GM12878 (cell line): Measurements from ENCODE around the gene DCAF17. TPM values are rescaled to one million over a fixed set of nuclear protein-coding genes. Genes with fewer than 3 reads are reported as not detected.

Source experiments
- ATAC-seq: fragments of 200-7000 bp; cut with Tn5 transposase; 3 replicates; pipeline ENCODE4 v1.9.1; 2020; ENCODE audit warnings: mild to moderate bottlenecking, moderate library complexity
- BruUV-seq: library from RNA; stranded (reverse); fragments of 400-500 nt; replicated peaks from 2 replicates; lab custom pipeline; 2021; lab: Mats Ljungman, UMichigan
- CTCF ChIA-PET: fragments of 300-600 bp; sonication (Branson Sonifier 250); formaldehyde crosslinking; extraction: SDS; loops from one replicate; lab custom pipeline; 2021; ENCODE audit warnings: inconsistent platforms; lab: Yijun Ruan, JAX
- POLR2A ChIA-PET: fragments of 350-600 bp; formaldehyde crosslinking; extraction: SDS; loops from one replicate; lab custom pipeline; 2021; ENCODE audit warnings: inconsistent platforms; lab: Charles Lee
- RAD21 ChIA-PET: fragments of 300-600 bp; sonication (Branson Sonifier 250); formaldehyde crosslinking; loops from one replicate; lab custom pipeline; 2023; ENCODE audit warnings: antibody characterized with exemption; ENCODE audit not compliant: unreplicated experiment; lab: Charles Lee
- SMC1A ChIA-PET: fragments of 300-600 bp; sonication (Branson Sonifier 250); formaldehyde crosslinking; loops from one replicate; lab custom pipeline; 2023; ENCODE audit not compliant: unreplicated experiment, uncharacterized antibody; lab: Charles Lee
- DNase-seq: peaks from one replicate; pipeline ENCODE4 v3.0.0-alpha.2; 2011; ENCODE audit warnings: low read depth, low spot score
- FAIRE-seq: peaks from 3 replicates; lab custom pipeline; 2011; peaks lifted over from hg19 to GRCh38; lab: Jason Lieb, UNC
- H2AFZ ChIP-seq: 2 replicates; pipeline ENCODE4 v1.6.0; 2011; ENCODE audit warnings: low read depth, low read length, control low read depth; ENCODE audit not compliant: control insufficient read depth
- H3K27ac ChIP-seq: 2 replicates; pipeline ENCODE4 v1.5.1; 2011; ENCODE audit warnings: control low read depth; ENCODE audit not compliant: control insufficient read depth, insufficient read depth
- H3K27me3 ChIP-seq, 2 experiments: replicated peaks in 1 of 2; 2 replicates each; pipeline versions ENCODE4 v1.6.0 to v1.6.1; 2011; ENCODE audit warnings: low read length in 1 of 2; ENCODE audit not compliant: control insufficient read depth in 2 of 2, insufficient read depth in 2 of 2
- H3K36me3 ChIP-seq, 2 experiments: 2 replicates each; pipeline ENCODE4 v1.5.1; 2011; ENCODE audit warnings: low read length in 1 of 2; ENCODE audit not compliant: control insufficient read depth in 2 of 2, insufficient read depth in 2 of 2
- H3K4me1 ChIP-seq: 2 replicates; pipeline ENCODE4 v1.6.1; 2011; ENCODE audit warnings: mild to moderate bottlenecking, low read length, moderate library complexity, mixed read lengths; ENCODE audit not compliant: control insufficient read depth, insufficient read depth
- H3K4me2 ChIP-seq: 2 replicates; pipeline ENCODE4 v1.6.0; 2011; ENCODE audit warnings: control low read depth; ENCODE audit not compliant: control insufficient read depth, insufficient read depth
- H3K4me3 ChIP-seq: fragments of 200-600 bp; sonication (generic); 2 replicates; pipeline ENCODE4 v1.5.1; 2016
- H3K79me2 ChIP-seq: 2 replicates; pipeline ENCODE4 v1.6.0; 2011; ENCODE audit warnings: low read length; ENCODE audit not compliant: control insufficient read depth, insufficient read depth
- H3K9ac ChIP-seq: 2 replicates; pipeline ENCODE4 v1.8.0; 2011; ENCODE audit warnings: low read length, control low read depth, mixed read lengths; ENCODE audit not compliant: control insufficient read depth, insufficient read depth
- H3K9me3 ChIP-seq: replicated peaks from 3 replicates; pipeline ENCODE4 v1.5.1; 2011; ENCODE audit warnings: mild to moderate bottlenecking, low read length; ENCODE audit not compliant: control insufficient read depth, insufficient read depth
- H4K20me1 ChIP-seq: 2 replicates; pipeline ENCODE4 v1.6.0; 2011; ENCODE audit not compliant: control insufficient read depth, insufficient read depth
- ATF7 ChIP-seq: fragments of 450-650 bp; IDR thresholded peaks from 2 replicates; pipeline ENCODE4 v1.6.1; 2016; ENCODE audit warnings: low read depth, mild to moderate bottlenecking
- BHLHE40 ChIP-seq, 2 experiments: fragments of 450-650 bp in 1 of 2; IDR thresholded peaks; 2 replicates each; pipeline ENCODE4 v1.6.1; 2011 to 2017; ENCODE audit warnings: low read depth in 2 of 2, borderline replicate concordance in 1 of 2, improper control_type of control experiment in 1 of 2, low read length in 1 of 2, mild to moderate bottlenecking in 1 of 2
- BRCA1 ChIP-seq: IDR thresholded peaks from 2 replicates; pipeline ENCODE4 v1.6.1; 2011; ENCODE audit warnings: low read depth, low read length, improper control_type of control experiment
- EED ChIP-seq: sonication (generic); IDR thresholded peaks from 2 replicates; pipeline ENCODE4 v1.6.1; 2016; ENCODE audit warnings: antibody characterized with exemption, low read depth
- EGR1 ChIP-seq, 2 experiments: IDR thresholded peaks; 1 replicate in 1 of 2; 2 replicates in 1 of 2; pipeline ENCODE4 v1.6.1; 2011 to 2012; ENCODE audit warnings: low read depth in 2 of 2, low read length in 2 of 2, borderline replicate concordance in 1 of 2, mild to moderate bottlenecking in 1 of 2, moderate library complexity in 1 of 2
- HDGF ChIP-seq: fragments of 450-650 bp; IDR thresholded peaks from 2 replicates; pipeline ENCODE4 v1.6.1; 2016; ENCODE audit warnings: antibody characterized with exemption
- MEF2B ChIP-seq: fragments of 450-650 bp; IDR thresholded peaks from 2 replicates; pipeline ENCODE4 v1.6.1; 2018; ENCODE audit warnings: mild to moderate bottlenecking, moderate library complexity; ENCODE audit not compliant: partially characterized antibody, poor library complexity, severe bottlenecking
- NFYA ChIP-seq: IDR thresholded peaks from 2 replicates; pipeline ENCODE4 v1.6.1; 2011; ENCODE audit warnings: low read depth, mild to moderate bottlenecking, low read length, improper control_type of control experiment, borderline replicate concordance
- POLR2AphosphoS5 ChIP-seq: IDR thresholded peaks from 2 replicates; pipeline ENCODE4 v1.6.1; 2011; ENCODE audit warnings: mild to moderate bottlenecking, low read length, inconsistent platforms
- WGBS: methylation state at CpG from one replicate; pipeline ENCODE4 v1.1.6; 2016; ENCODE audit warnings: low lambda C conversion rate; ENCODE audit not compliant: insufficient replicate concordance, insufficient coverage; ENCODE audit errors: missing lambda C conversion rate; 5-methylcytosine and 5-hydroxymethylcytosine counted together
- in situ Hi-C: fragments of 300-500 bp; cut with MboI; formaldehyde crosslinking; loops from 9 replicates; pipeline ENCODE4 v1.14.3; 2018; ENCODE audit warnings: mixed read lengths
- intact Hi-C: fragments of 100-400 bp; cut with micrococcal nuclease; formaldehyde crosslinking; loops from one replicate; pipeline ENCODE4 v1.14.2; 2022; ENCODE audit not compliant: unreplicated experiment
- polyA plus RNA-seq, 11 experiments: library from polyadenylated mRNA; depleted of rRNA in 4 of 11; unstranded in 6 of 11; stranded (reverse) in 5 of 11; fragments of >200 nt; fragmentation: Nextera tagmentation in 4 of 11; fragmentation: Illumina TruSeq in 1 of 11; extraction: Ambion mirVana in 4 of 11; extraction: Trizol in 1 of 11; gene quantifications; 1 replicate in 1 of 11; 2 replicates in 10 of 11; pipeline versions ENCODE4 v1.2.1 to v1.2.3, GENCODE V29; 2011 to 2016; ENCODE audit warnings: inconsistent platforms in 2 of 11, missing spikeins in 2 of 11, low read depth in 1 of 11
- total RNA-seq, 4 experiments: library from RNA; depleted of rRNA in 3 of 4; stranded (reverse); fragments of >200 nt in 3 of 4; fragmentation: Illumina TruSeq in 1 of 4; extraction: Trizol in 1 of 4; gene quantifications; 2 replicates each; pipeline versions ENCODE4 v1.2.1 to v1.2.3, GENCODE V29; 2013 to 2021
- TF ChIP-seq, protein P1 (sequence below): fragments of 450-650 bp; IDR thresholded peaks from 2 replicates; pipeline ENCODE4 v1.6.1; 2017; ENCODE audit warnings: mild to moderate bottlenecking, moderate library complexity
- TF ChIP-seq, protein P2 (sequence below): IDR thresholded peaks from 2 replicates; pipeline ENCODE4 v1.6.1; 2012; ENCODE audit warnings: low read depth, low read length, improper control_type of control experiment

Gene DCAF17
- total and polyA plus RNA-seq, 10 of the 15 experiments (the other 5 are each of a cell fraction or from before 2014, with no cell fraction given), result 5.2 to 32.9 (median 23.4) TPM

DNA sequence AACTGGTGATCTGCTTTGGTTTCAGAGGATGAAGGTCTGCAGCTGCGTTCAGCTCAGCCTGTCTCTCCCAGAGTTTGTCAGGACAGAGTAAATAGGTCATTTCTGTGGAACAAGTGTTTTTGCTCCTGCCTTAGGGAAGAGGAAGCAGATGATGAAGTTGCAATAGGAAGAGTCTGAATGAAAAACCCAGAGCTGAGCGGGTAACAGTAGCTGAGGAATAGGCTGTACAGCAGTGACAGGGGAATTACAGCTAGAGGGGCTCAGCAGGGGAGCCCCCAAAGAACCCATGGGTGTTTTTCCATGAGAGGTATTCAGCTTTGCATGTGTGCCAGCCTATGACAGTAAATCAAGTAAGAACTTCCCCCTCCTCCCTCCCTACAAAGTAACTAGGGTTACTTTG lies 78.0 kb downstream of the DCAF17 start:
- RAD21 ChIA-PET, result interaction anchor here (0.7 to 4.8 kb wide), 6 partner anchors 10 to 98 kb away, joined by 3 to 23 read pairs (median 4); partner anchors contain the start of gene CYBRD1
- POLR2A ChIA-PET, result interaction anchor here (0.7 to 1.2 kb wide), 3 partner anchors 10 to 555 kb away, joined by 3 to 4 read pairs (median 4); no protein-coding TSS in a partner anchor
- H2AFZ ChIP-seq, result peak overlapping the region; percentile 71
- FAIRE-seq (no peak), ATAC-seq (peak; percentile 6; the same call in 1 of the 3 replicates), DNase-seq (no peak)
- in situ Hi-C loops, result no loop called here
- TF ChIP-seq, protein P1, sequence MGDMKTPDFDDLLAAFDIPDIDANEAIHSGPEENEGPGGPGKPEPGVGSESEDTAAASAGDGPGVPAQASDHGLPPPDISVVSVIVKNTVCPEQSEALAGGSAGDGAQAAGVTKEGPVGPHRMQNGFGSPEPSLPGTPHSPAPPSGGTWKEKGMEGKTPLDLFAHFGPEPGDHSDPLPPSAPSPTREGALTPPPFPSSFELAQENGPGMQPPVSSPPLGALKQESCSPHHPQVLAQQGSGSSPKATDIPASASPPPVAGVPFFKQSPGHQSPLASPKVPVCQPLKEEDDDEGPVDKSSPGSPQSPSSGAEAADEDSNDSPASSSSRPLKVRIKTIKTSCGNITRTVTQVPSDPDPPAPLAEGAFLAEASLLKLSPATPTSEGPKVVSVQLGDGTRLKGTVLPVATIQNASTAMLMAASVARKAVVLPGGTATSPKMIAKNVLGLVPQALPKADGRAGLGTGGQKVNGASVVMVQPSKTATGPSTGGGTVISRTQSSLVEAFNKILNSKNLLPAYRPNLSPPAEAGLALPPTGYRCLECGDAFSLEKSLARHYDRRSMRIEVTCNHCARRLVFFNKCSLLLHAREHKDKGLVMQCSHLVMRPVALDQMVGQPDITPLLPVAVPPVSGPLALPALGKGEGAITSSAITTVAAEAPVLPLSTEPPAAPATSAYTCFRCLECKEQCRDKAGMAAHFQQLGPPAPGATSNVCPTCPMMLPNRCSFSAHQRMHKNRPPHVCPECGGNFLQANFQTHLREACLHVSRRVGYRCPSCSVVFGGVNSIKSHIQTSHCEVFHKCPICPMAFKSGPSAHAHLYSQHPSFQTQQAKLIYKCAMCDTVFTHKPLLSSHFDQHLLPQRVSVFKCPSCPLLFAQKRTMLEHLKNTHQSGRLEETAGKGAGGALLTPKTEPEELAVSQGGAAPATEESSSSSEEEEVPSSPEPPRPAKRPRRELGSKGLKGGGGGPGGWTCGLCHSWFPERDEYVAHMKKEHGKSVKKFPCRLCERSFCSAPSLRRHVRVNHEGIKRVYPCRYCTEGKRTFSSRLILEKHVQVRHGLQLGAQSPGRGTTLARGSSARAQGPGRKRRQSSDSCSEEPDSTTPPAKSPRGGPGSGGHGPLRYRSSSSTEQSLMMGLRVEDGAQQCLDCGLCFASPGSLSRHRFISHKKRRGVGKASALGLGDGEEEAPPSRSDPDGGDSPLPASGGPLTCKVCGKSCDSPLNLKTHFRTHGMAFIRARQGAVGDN, result no peak
- TF ChIP-seq BHLHE40 (IDR thresholded peaks at IDR 0.05; ENCODE audit: borderline replicate concordance in 1 of 2, low read depth in 2 of 2, low read length in 1 of 2) (no peak), EED (no peak), MEF2B (no peak), HDGF (no peak), BRCA1 (no peak), NFYA (no peak), EGR1 (IDR thresholded peaks at IDR 0.05; ENCODE audit: borderline replicate concordance in 1 of 2, low read depth in 2 of 2, low read length in 2 of 2) (no peak), POLR2AphosphoS5 (no peak), ATF7 (no peak)
- TF ChIP-seq, protein P2, sequence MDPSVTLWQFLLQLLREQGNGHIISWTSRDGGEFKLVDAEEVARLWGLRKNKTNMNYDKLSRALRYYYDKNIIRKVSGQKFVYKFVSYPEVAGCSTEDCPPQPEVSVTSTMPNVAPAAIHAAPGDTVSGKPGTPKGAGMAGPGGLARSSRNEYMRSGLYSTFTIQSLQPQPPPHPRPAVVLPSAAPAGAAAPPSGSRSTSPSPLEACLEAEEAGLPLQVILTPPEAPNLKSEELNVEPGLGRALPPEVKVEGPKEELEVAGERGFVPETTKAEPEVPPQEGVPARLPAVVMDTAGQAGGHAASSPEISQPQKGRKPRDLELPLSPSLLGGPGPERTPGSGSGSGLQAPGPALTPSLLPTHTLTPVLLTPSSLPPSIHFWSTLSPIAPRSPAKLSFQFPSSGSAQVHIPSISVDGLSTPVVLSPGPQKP, result no peak
- peak overlapping the region; percentile 9 for H3K27ac ChIP-seq
- no peaks in the 10 kb centered on the region; the same call in 2 of the 3 replicates for H3K9me3 ChIP-seq
- no peak overlapping the region for H3K9ac ChIP-seq
- intact Hi-C loops, result no loop called here
- WGBS, result 55% methylated on average over 2 of the region's 2 CpGs
- no peaks in the 10 kb centered on the region for H4K20me1 ChIP-seq
- SMC1A ChIA-PET, result interaction anchor here (0.6 to 4.4 kb wide), 7 partner anchors 10 to 583 kb away, joined by 3 to 46 read pairs (median 4); partner anchors contain the start of genes CYBRD1 and GORASP2
- no peak overlapping the region for H3K4me3 ChIP-seq
- no peaks in the 10 kb centered on the region for H3K27me3 ChIP-seq
- BruUV-seq, result no TSS peak
- peak overlapping the region; percentile 13; the same call in 1 of the 2 replicates for H3K4me2 ChIP-seq
- CTCF ChIA-PET, result interaction anchor here (1.9 to 2.4 kb wide), 3 partner anchors 9 to 19 kb away, joined by 6 to 14 read pairs (median 9); partner anchors contain the start of gene CYBRD1
- no peaks in the 10 kb centered on the region for H3K79me2 ChIP-seq
- peaks cover 30% of the 10 kb centered on the region for H3K4me1 ChIP-seq
- H3K36me3 ChIP-seq, result no peaks in the 10 kb centered on the region
